C4-2B (cell line): ENCODE results near the gene MTA1.

Experiments used
- CTCF ChIP-seq: fragments of 450-650 bp; conservative IDR thresholded peaks from 2 replicates; pipeline ENCODE4 v1.5.1; 2017; ENCODE audit warnings: mild to moderate bottlenecking
- ZFX ChIP-seq: fragments of 450-650 bp; IDR thresholded peaks from 2 replicates; pipeline ENCODE4 v1.6.1; 2017

GRCh38 chr14:105419195-105420091 is at the start of gene MTA1:
- TF ChIP-seq CTCF (no peak), ZFX (peak; percentile 50; the same call in 1 of the 2 replicates)
